MCF 10A (cell line): Measurements from ENCODE around the gene LMAN2. TPM values are rescaled to one million over a fixed set of nuclear protein-coding genes. Genes with fewer than 3 reads are reported as not detected.

Experiments used
- BruUV-seq: library from RNA; stranded (reverse); fragments of 400-500 nt; replicated peaks from 2 replicates; lab custom pipeline; 2021; lab: Mats Ljungman, UMichigan
- CTCF ChIA-PET: fragments of 300-600 bp; sonication (Branson Sonifier 250); formaldehyde crosslinking; extraction: SDS; loops from one replicate; lab custom pipeline; 2021; ENCODE audit warnings: antibody characterized with exemption, inconsistent platforms; lab: Yijun Ruan, JAX
- POLR2A ChIA-PET: fragments of 300-600, 350-650 bp; sonication (Branson Sonifier 250); formaldehyde crosslinking; extraction: SDS; loops from one replicate; lab custom pipeline; 2020; ENCODE audit warnings: antibody characterized with exemption, inconsistent platforms; lab: Yijun Ruan, JAX
- DNase-seq: peaks from one replicate; pipeline ENCODE4 v3.0.0-alpha.2; 2018; ENCODE audit not compliant: unreplicated experiment
- H3K27ac Mint-ChIP-seq: one replicate; pipeline ENCODE4 v1.8.0; 2022; ENCODE audit warnings: mild to moderate bottlenecking, low read depth, mixed read lengths; ENCODE audit not compliant: unreplicated experiment
- H3K27me3 Mint-ChIP-seq: one replicate; pipeline ENCODE4 v1.8.0; 2022; ENCODE audit warnings: mixed read lengths; ENCODE audit not compliant: insufficient read depth, unreplicated experiment
- H3K36me3 Mint-ChIP-seq: one replicate; pipeline ENCODE4 v1.8.0; 2022; ENCODE audit warnings: mild to moderate bottlenecking, moderate library complexity, mixed read lengths; ENCODE audit not compliant: insufficient read depth, unreplicated experiment
- H3K4me1 Mint-ChIP-seq: one replicate; pipeline ENCODE4 v1.8.0; 2022; ENCODE audit warnings: mixed read lengths; ENCODE audit not compliant: insufficient read depth, unreplicated experiment
- H3K4me3 Mint-ChIP-seq: one replicate; pipeline ENCODE4 v1.8.0; 2022; ENCODE audit warnings: mild to moderate bottlenecking, moderate library complexity, mixed read lengths; ENCODE audit not compliant: unreplicated experiment
- H3K9me3 Mint-ChIP-seq: one replicate; pipeline ENCODE4 v1.8.0; 2022; ENCODE audit warnings: mixed read lengths; ENCODE audit not compliant: unreplicated experiment
- intact Hi-C: fragments of 100-400 bp; cut with micrococcal nuclease; formaldehyde crosslinking; loops from 2 replicates; pipeline ENCODE4 v1.14.1; 2022
- total RNA-seq: library from RNA; stranded (reverse); gene quantifications from 2 replicates; pipeline ENCODE4 v1.2.3, GENCODE V29; 2022
- TF ChIP-seq, protein P1 (sequence below): fragments of 200-600 bp; IDR thresholded peaks from one replicate; pipeline ENCODE4 v1.8.0; 2022; ENCODE audit warnings: antibody characterized with exemption, mild to moderate bottlenecking; ENCODE audit not compliant: unreplicated experiment

Gene LMAN2
- total RNA-seq, 1 experiment from 2014 or later: 221 TPM

DNA sequence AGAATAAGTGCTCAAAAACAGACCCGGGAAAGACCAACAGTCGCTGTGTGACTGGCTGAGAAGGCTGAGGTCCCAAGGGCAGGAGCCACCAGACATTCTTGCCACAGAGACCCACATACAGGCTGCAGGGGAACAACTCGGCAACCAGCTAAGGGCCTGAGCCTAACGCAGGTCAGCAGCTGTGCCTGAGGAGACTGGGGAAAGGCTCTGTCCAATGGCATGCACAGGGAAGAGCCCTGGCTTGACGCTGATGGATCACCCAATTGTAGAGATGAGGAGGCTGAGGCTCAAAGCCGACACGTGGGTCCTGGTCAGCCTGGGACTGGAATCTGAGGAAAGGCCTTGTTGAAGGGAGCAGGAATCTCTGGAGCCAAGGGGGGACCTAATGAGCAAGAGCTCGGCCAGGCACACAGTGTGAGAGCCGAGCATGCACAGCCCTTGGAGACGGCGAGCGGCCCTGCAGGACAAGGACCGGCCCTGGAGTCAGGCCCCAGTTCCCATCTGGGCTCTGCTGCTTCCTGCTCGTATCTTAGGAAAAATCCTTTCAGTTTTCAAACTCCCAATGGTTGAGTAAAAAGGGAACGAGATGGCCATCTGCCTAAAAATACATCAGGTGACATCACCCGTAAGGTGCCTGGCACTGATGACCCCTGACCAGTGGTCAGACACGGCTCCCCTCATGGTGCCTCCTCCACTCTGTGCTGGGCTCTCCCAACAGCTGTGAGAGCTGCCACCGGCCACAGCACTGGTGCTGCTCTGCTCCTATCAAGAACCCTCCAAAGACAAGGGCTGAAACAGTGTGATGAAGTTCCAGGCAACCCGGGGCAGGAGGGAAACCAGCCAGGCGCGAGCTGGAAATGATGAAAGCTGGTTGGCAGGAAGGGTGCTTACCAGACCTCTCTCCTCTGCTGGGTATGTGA is 16.4 kb downstream of the LMAN2 start:
- no peak overlapping the region for H3K4me3 Mint-ChIP-seq
- H3K36me3 Mint-ChIP-seq: peaks cover 73% of the 10 kb centered on the region
- TF ChIP-seq, protein P1, sequence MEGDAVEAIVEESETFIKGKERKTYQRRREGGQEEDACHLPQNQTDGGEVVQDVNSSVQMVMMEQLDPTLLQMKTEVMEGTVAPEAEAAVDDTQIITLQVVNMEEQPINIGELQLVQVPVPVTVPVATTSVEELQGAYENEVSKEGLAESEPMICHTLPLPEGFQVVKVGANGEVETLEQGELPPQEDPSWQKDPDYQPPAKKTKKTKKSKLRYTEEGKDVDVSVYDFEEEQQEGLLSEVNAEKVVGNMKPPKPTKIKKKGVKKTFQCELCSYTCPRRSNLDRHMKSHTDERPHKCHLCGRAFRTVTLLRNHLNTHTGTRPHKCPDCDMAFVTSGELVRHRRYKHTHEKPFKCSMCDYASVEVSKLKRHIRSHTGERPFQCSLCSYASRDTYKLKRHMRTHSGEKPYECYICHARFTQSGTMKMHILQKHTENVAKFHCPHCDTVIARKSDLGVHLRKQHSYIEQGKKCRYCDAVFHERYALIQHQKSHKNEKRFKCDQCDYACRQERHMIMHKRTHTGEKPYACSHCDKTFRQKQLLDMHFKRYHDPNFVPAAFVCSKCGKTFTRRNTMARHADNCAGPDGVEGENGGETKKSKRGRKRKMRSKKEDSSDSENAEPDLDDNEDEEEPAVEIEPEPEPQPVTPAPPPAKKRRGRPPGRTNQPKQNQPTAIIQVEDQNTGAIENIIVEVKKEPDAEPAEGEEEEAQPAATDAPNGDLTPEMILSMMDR: no peak
- H3K4me1 Mint-ChIP-seq: peaks cover 8% of the 10 kb centered on the region
- H3K9me3 Mint-ChIP-seq: no peaks in the 10 kb centered on the region
- POLR2A ChIA-PET: no interaction called here
- intact Hi-C loops: no loop called here
- no peak for DNase-seq
- CTCF ChIA-PET: interaction anchor here (0.9 to 1.7 kb wide), 5 partner anchors 15 to 36 kb away, joined by 3 to 7 read pairs (median 5); no protein-coding TSS in a partner anchor
- no TSS peak for BruUV-seq
- no peaks in the 10 kb centered on the region for H3K27me3 Mint-ChIP-seq
- H3K27ac Mint-ChIP-seq: no peak overlapping the region

DNA sequence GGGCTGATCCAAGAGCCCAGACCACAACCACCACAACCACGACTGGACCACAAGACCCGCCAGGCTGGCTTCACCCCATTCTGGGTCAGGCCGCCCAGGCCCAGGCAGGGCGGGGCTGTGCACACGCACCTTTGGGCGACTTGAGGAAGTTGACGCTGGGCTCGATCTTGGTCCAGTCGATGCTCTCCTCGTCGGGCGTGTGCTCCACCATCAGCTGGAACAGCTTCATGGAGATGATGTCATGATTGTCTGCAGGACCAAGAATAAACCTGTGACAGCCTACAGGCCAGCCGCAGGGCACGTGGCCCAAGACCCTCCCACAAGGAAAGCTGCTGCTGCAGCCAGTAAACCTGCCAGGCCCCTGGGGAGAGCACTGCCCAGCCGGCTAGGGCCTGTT is 17.3 kb downstream of the LMAN2 start:
- CTCF ChIA-PET: interaction anchor here (0.8 to 2.5 kb wide), 7 partner anchors 16 to 859 kb away, joined by 3 to 11 read pairs (median 4); no protein-coding TSS in a partner anchor
- peaks cover 74% of the 10 kb centered on the region for H3K36me3 Mint-ChIP-seq

DNA sequence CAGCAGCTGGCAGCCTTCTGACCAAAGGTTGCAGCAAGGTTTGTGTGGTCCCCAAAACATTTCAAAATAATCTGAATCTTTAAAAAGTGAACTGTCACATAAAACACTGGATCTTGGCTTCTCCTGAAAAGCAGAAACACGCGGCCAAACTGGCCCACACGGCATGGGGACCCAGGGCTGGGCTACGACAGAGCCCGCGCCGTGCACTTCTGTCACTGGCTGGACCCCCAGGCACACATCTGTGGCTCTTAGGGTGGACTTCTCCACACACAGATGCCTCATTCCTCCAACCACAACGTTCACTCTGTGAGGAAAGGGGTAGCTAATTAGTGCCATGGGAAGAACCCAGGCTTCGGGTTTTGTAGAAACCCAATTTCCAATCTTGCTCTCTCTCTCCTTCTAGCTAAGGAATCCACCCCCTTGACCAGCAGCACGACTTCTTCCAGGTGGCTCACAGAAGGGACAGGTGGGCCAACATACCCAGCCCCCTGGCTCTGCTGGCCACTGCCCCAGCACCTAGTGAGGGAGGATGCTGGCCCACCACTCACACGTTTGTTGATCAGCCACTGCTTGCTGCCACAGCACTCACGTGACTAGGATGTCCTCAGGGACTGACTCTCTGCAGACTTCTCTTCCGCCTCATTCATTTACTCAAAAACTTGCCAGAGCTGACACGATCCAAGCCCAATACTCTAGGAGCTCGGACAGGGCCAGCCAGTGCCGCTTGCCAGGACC is 17.9 kb downstream of the LMAN2 start:
- no peak overlapping the region for H3K4me3 Mint-ChIP-seq
- no peaks in the 10 kb centered on the region for H3K9me3 Mint-ChIP-seq
- H3K27me3 Mint-ChIP-seq: no peaks in the 10 kb centered on the region
- TF ChIP-seq, protein P1: no peak
- H3K27ac Mint-ChIP-seq: no peak overlapping the region
- CTCF ChIA-PET: interaction anchor here (0.6 to 2.5 kb wide), 8 partner anchors 15 to 860 kb away, joined by 3 to 11 read pairs (median 4); no protein-coding TSS in a partner anchor
- BruUV-seq: no TSS peak
- DNase-seq: no peak
- POLR2A ChIA-PET: interaction anchor here (0.9 kb wide), 1 partner anchor 23 kb away, joined by 4 read pairs; no protein-coding TSS in a partner anchor
- no peaks in the 10 kb centered on the region for H3K4me1 Mint-ChIP-seq
- peaks cover 74% of the 10 kb centered on the region for H3K36me3 Mint-ChIP-seq
- intact Hi-C loops: no loop called here

More for the DNA sequence above, 17.3 kb downstream of the LMAN2 start:
- TF ChIP-seq, protein P1: no peak
- no peak overlapping the region for H3K4me3 Mint-ChIP-seq
- H3K9me3 Mint-ChIP-seq: no peaks in the 10 kb centered on the region
- no TSS peak for BruUV-seq
- POLR2A ChIA-PET: interaction anchor here (0.9 kb wide), 1 partner anchor 24 kb away, joined by 4 read pairs; no protein-coding TSS in a partner anchor
- no peaks in the 10 kb centered on the region for H3K27me3 Mint-ChIP-seq
- no peak for DNase-seq
- intact Hi-C loops: no loop called here
- no peaks in the 10 kb centered on the region for H3K4me1 Mint-ChIP-seq
- no peak overlapping the region for H3K27ac Mint-ChIP-seq
